ENCODE data around the gene TARM1. TPM values are rescaled to one million over a fixed set of nuclear protein-coding genes. Genes with fewer than 3 reads are reported as not detected.

Gene TARM1
- total RNA-seq: not detected

DNA sequence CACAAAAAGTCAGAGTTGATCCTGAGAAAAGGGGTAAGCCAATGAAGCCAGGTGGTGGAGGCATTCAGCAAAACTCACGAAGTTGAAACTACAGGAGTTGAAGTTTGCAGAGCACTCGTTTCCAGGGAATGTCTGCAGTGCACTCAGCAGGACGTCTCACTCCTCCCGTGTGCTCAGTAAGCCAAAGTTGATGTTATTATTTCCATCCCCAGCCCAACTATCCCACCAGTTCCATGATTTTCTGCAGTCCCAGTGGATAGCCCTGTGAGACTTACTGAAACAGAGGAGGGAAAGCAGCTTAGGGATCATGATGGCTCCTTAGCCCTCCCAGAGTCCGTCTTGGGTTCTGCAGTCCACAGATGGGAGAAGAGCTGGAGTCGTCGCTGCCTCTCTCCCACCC, at the start of gene TARM1:
Gene TARM1 (minus strand): TSS at position 334 of the 400 bp plus-strand sequence. CDS start 25 bp downstream, at position 309.
- H3K9me3 Mint-ChIP-seq: peaks cover 0 to 4% of the 10 kb centered on the region in 2 donors
- no peak for ATAC-seq
- H3K27ac Mint-ChIP-seq: no peak within 1 kb of the TSS
- peaks cover 0 to 6% of the 10 kb centered on the region in 2 donors for H3K36me3 Mint-ChIP-seq
- DNase-seq (ENCODE audit: low spot score in 2 of 2): peak in 1 of 2 donors; percentile 33

- DNase-seq (ENCODE audit: low spot score in 2 of 2): no peak
- Mint-ChIP-seq H3K9me3 (peaks cover 0 to 4% of the 10 kb centered on the region in 2 donors), H3K36me3 (no peaks in the 10 kb centered on the region), H3K27ac (no peak overlapping the region)
- no peak for ATAC-seq
Measured at GRCh38 chr19:54129617-54129996, 48.4 kb upstream of the TARM1 start.

- Mint-ChIP-seq H3K9me3 (no peaks in the 10 kb centered on the region), H3K36me3 (no peaks in the 10 kb centered on the region), H3K27ac (no peak overlapping the region)
- DNase-seq (ENCODE audit: low spot score in 2 of 2) (no peak), ATAC-seq (no peak)
Measured at GRCh38 chr19:54128796-54129616, 47.8 kb upstream of the TARM1 start.

GRCh38 chr19:54128441-54128725, 47.2 kb upstream of the TARM1 start:
- DNase-seq (ENCODE audit: low spot score in 2 of 2): no peak
- no peaks in the 10 kb centered on the region for H3K9me3 Mint-ChIP-seq
- H3K27ac Mint-ChIP-seq: no peak overlapping the region
- H3K36me3 Mint-ChIP-seq: no peaks in the 10 kb centered on the region
- ATAC-seq: no peak

- no peaks in the 10 kb centered on the region for H3K9me3 Mint-ChIP-seq
- DNase-seq (ENCODE audit: low spot score in 2 of 2) (no peak), ATAC-seq (no peak)
- H3K36me3 Mint-ChIP-seq: no peaks in the 10 kb centered on the region
- no peak overlapping the region for H3K27ac Mint-ChIP-seq
Measured at GRCh38 chr19:54127688-54128440, 46.7 kb upstream of the TARM1 start.

GRCh38 chr19:54125713-54126112, 44.5 kb upstream of the TARM1 start:
- H3K27ac Mint-ChIP-seq: no peak overlapping the region
- DNase-seq (ENCODE audit: low spot score in 2 of 2) (no peak), ATAC-seq (no peak)
- H3K36me3 Mint-ChIP-seq: no peaks in the 10 kb centered on the region
- no peaks in the 10 kb centered on the region for H3K9me3 Mint-ChIP-seq

DNA sequence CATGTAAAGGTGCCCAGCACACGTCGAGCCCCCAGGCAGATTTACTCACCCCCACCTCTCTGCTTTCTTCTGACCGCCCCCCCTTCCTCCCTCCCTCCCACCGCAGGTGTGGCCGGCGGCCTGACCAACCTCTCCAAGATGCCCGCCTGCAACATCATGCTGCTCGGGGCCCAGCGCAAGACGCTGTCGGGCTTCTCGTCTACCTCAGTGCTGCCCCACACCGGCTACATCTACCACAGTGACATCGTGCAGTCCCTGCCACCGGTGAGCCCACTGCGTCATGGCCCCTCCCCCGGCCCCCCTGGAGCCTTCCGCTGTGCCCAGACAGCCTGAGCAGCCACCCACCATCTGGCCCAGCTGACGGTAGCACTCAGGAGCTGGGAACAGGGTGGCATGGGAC, 43.2 kb upstream of the TARM1 start:
- peaks cover 0 to 6% of the 10 kb centered on the region in 2 donors for H3K36me3 Mint-ChIP-seq

GRCh38 chr19:54123682-54124081, 42.5 kb upstream of the TARM1 start:
- DNase-seq (ENCODE audit: low spot score in 2 of 2) (no peak), ATAC-seq (no peak)
- Mint-ChIP-seq H3K27ac (no peak overlapping the region), H3K9me3 (no peaks in the 10 kb centered on the region), H3K36me3 (peaks cover 0 to 6% of the 10 kb centered on the region in 2 donors)

More for the DNA sequence above, 43.2 kb upstream of the TARM1 start:
- ATAC-seq: no peak
- H3K9me3 Mint-ChIP-seq: no peaks in the 10 kb centered on the region
- no peak overlapping the region for H3K27ac Mint-ChIP-seq
- no peak for DNase-seq (ENCODE audit: low spot score in 2 of 2)

GRCh38 chr19:54121259-54121658, 40.1 kb upstream of the TARM1 start:
- H3K27ac Mint-ChIP-seq: no peak overlapping the region
- ATAC-seq: no peak
- no peak for DNase-seq (ENCODE audit: low spot score in 2 of 2)
- peaks cover 0 to 6% of the 10 kb centered on the region in 2 donors for H3K36me3 Mint-ChIP-seq
- no peaks in the 10 kb centered on the region for H3K9me3 Mint-ChIP-seq

GRCh38 chr19:54115109-54116063, 34.2 kb upstream of the TARM1 start, which contains the start of the genes PRPF31 and TFPT:
PRPF31 (plus strand) TSS chr19:54115754; CDS start chr19:54118279, 2,525 bp downstream.
TFPT (minus strand) TSS chr19:54115657; CDS start chr19:54115269, 388 bp downstream.
- Mint-ChIP-seq H3K27ac (peak within 1 kb of the TSS; percentile 91 to 97), H3K36me3 (peaks cover 23 to 47% of the 10 kb centered on the region in 2 donors), H3K9me3 (no peaks in the 10 kb centered on the region)
- ATAC-seq: peak; percentile 90 to 96
- peak; percentile 87 to 96 for DNase-seq (ENCODE audit: low spot score in 2 of 2)

DNA sequence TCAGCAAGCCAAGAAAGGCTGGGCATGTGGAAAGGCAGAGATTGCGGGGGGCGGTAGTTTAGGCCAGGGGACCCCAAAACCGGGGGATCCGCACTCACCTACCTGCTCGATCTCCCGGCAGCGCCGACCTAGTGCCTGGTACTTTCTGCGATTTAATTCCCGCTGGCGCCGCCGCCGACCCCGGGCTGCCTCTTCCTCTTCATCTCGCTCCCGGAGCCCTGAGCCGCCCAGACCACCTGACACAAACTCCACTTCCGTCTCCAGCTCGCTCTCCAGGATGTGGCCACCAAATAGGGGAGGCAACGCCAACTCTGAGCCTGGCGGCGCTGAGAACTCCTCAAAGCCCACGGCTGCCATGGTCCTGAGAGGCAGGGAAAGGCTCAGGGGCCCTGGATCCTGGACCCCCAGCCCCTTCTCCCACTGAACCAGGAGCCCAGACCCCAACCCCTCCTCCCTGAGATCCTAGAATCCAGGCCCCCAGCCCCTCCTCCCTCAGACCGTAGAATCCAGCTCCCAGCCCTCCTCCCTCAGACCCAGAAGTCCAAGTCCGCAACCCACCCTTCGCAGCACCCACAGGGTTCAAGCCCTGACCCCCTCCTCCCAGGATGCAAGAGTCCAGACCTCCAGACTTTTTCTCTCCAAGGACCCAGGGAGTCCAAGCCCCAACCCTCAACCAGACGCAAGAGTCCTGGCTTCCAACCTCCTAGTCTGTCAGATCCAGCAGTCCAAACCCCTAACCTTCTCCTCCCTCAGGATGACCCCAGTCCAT, 33.4 kb upstream of the TARM1 start:
- peaks cover 23 to 42% of the 10 kb centered on the region in 2 donors for H3K36me3 Mint-ChIP-seq
- ATAC-seq: peak; percentile 46 to 58
- H3K27ac Mint-ChIP-seq: peak overlapping the region; percentile 91 to 97
- peak; percentile 40 to 67 for DNase-seq (ENCODE audit: low spot score in 2 of 2)
- no peaks in the 10 kb centered on the region for H3K9me3 Mint-ChIP-seq

GRCh38 chr19:54109651-54110050, 28.5 kb upstream of the TARM1 start:
- no peaks in the 10 kb centered on the region for H3K9me3 Mint-ChIP-seq
- H3K27ac Mint-ChIP-seq: peak overlapping the region in 1 of 2 donors; percentile 72
- H3K36me3 Mint-ChIP-seq: peaks cover 11 to 29% of the 10 kb centered on the region in 2 donors
- no peak for ATAC-seq
- no peak for DNase-seq (ENCODE audit: low spot score in 2 of 2)

- Mint-ChIP-seq H3K27ac (no peak overlapping the region), H3K36me3 (peaks cover 5 to 17% of the 10 kb centered on the region in 2 donors), H3K9me3 (no peaks in the 10 kb centered on the region)
- no peak for ATAC-seq
- DNase-seq (ENCODE audit: low spot score in 2 of 2): no peak
Measured at GRCh38 chr19:54108496-54108895, 27.3 kb upstream of the TARM1 start.

DNA sequence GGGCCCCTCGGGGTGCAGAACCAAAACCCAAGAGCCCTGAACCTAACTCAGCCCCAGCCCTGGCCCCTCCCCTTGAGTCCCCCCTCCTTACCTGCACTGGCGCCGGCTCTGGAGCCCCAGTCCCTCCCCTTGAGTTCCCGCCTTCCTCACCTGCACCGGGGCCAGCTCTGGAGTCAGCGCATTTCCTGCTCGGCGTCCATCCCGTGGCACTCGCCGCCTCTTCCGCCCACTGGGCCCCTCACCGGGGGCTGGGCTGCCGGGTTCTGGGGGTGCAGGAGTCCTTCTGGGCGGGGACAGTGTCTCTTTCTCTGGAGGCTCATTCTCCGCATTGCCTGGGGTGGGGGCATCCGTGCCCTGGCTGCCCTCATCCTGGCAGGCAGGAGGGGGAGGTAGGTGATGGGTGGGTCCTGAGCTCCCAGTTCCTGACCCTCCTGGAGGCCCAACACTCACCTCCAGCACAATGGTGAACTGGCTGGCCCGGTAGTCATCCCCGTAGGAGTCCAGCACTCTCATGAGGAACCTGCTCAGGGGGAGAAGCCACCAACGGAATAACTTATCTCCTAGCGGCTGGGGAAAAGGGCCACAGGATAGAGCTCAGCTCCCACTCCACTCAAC, 26.8 kb upstream of the TARM1 start:
- ATAC-seq: no peak
- Mint-ChIP-seq H3K27ac (no peak overlapping the region), H3K36me3 (peaks cover 7 to 12% of the 10 kb centered on the region in 2 donors), H3K9me3 (no peaks in the 10 kb centered on the region)
- peak in 1 of 2 donors; percentile 53 for DNase-seq (ENCODE audit: low spot score in 2 of 2)

- Mint-ChIP-seq H3K36me3 (peaks cover 6 to 10% of the 10 kb centered on the region in 2 donors), H3K27ac (peak overlapping the region in 1 of 2 donors; percentile 53), H3K9me3 (no peaks in the 10 kb centered on the region)
- ATAC-seq (no peak), DNase-seq (ENCODE audit: low spot score in 2 of 2) (peak in 1 of 2 donors; percentile 53)
Measured at GRCh38 chr19:54106716-54107115, 25.6 kb upstream of the TARM1 start.

All from activated naive CD4-positive, alpha-beta T cell treated with anti-CD3 and anti-CD28 coated beads, Interleukin-2, amount 50 U/mL, for 72 hours (primary cell).